ENCODE measurements around the gene ZNF470.

Gene ZNF470

GRCh38 chr19:56608274-56608964 lies 41.2 kb downstream of the ZNF470 start:
- DNase-seq (ENCODE audit: low spot score): no peak

DNA sequence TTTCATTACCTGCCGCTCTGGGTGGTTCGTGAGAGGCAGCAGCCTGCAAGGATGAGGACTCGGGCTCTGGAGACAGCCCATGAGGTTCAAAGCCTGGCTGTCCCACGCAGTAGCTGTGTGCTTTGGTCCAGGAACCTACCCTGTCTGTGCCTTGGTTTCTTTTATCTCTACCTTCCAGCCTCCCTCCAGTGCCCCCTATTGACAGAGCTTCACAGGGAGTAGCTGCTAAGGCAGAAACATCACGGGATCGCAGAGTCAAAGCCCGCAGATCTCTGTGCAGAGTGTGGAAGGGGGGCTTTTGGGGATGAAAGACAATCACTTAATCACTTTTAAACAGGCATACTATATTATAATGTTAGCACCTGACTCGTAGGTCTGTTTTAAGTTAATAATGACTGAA lies 44.0 kb downstream of the ZNF470 start:
- DNase-seq (ENCODE audit: low spot score): no peak

DNA sequence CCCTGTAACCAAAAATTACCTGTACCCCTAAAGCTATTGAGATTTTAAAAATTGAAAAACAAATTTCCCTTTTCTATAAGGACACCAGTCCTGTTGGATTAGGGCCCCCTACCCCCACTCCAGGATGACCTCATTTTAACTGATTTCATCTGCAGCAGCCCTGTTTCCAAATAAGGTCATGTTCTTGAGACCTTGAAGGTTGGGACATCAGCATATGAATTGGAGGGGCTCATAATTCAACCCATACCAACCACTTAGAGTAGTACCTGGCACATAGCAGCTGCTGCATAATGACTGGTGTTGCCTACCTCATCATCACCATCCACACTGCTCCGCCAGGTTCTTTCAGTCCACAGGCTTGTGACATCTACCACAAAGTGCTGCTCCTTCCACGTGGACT lies 45.5 kb downstream of the ZNF470 start:
- no peak for DNase-seq (ENCODE audit: low spot score)

DNA sequence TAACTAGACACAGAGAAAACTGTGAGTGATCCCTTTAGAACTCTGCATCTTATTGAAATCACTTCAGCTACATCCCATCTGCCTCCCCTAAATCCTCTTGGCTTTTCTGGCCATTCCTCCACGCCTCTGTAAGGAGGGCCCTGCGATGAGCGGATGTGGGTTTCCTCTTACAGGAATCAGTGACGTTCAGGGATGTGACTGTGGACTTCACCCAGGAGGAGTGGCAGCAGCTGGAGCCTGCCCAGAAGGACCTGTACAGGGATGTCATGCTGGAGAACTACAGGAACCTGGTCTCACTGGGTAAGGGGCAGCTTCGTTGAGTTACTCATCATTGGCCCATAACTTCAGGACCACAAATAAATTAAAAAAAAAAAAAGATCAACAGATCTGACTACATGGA lies 46.4 kb downstream of the ZNF470 start:
- no peak for DNase-seq (ENCODE audit: low spot score)

DNA sequence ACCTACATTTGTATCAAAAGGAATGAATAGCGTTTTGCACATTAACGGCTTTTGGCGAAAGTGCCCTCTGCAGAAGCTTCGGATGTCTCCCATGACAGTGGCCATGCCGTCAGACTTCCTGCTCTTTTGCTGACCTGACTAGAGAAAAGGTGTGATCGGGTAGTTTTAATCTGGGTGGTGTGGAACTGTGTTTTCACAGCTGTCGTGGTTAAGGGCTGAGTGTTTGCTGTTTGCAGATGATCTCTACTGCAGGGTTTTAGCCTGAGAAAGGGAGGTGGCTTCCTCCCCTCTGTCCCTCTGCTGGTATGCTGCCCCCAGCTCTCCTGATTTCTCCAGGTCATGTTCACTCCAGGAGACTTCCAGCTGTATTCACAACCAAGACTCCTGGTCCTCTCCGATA lies 50.3 kb downstream of the ZNF470 start:
- no peak for DNase-seq (ENCODE audit: low spot score)

DNA sequence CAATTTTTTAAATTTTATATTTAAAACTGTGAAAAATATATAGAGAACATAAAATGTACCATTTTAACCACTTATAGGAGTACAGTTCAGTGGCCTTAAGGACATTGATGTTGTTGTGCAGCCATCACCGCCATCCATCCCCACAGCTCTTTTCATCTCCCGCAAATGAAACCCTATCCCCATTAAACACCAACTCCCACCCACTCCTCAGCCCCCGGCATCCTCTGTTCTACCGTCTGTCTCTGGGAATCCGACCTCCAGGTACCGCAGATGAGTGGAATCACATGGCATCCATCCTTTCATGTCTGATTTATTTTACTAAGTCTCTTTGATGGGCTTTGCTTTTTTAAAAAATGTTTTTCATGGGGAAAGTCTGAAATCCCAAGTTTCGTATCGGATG lies 51.9 kb downstream of the ZNF470 start:
- no peak for DNase-seq (ENCODE audit: low spot score)

DNA sequence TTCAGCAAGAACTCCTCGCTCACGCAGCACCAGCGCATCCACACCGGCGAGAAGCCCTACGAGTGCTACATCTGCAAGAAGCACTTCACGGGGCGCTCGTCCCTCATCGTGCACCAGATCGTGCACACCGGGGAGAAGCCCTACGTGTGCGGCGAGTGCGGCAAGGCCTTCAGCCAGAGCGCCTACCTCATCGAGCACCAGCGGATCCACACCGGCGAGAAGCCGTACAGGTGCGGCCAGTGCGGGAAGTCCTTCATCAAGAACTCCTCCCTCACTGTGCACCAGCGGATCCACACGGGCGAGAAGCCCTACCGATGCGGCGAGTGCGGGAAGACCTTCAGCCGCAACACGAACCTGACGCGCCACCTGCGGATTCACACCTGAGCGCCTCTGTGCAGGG lies 55.1 kb downstream of the ZNF470 start:
- no peak for DNase-seq (ENCODE audit: low spot score)

DNA sequence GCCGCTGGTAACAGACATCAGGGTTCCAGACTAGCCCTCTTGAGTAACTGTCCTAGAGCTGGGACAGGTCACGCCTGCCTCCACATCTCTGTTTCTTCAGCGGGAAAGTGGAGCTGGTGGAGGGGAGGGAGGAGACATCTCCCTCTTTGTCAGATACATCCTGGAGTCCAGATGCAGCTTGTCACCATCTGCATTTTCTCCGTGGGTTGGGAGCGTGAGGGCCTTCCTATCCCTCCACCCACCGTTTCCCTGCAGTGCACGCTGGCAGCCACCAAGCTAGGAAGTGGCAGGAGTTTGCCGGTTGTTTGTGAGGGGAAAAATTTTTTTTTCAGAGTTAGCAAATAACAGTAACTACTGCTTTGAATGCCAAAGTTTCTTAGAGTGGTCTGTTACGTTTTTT lies 55.7 kb downstream of the ZNF470 start:
- DNase-seq (ENCODE audit: low spot score): no peak

GRCh38 chr19:56625708-56626107 lies 58.4 kb downstream of the ZNF470 start:
- no peak for DNase-seq (ENCODE audit: low spot score)

GRCh38 chr19:56633021-56633420 lies 65.8 kb downstream of the ZNF470 start:
- no peak for DNase-seq (ENCODE audit: low spot score)

DNA sequence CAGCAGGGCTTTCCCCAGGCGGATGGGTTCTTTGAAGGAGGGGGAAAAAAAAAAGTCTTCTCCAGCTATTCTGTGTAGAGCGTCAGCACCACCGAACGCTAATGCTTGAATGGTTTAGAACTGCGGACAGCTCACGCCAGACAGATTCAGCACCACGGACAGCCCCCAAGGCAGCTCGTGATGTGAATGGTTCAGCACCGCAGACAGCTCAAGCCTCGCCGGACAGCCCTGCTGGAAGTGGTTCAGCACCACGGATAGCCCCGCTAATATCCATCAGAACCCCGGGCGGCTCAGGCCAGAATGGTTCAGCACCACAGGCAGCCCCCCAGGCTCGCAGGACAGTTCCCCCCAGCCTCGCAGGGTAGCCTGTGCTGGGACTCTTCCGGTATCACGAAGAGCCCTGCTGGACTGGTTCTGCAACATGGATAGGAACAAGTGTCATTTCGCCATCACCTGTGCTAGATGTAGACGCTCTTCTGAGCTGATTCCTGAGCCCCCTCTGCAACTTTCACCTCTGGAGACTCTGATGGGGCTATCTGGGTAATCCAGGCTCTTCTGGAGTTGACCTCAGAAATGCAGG lies 70.8 kb downstream of the ZNF470 start:
- no peak for DNase-seq (ENCODE audit: low spot score)
